T-helper 1 cell treated with Interleukin-12 subunit alpha and Interleukin-12 subunit beta and Interleukin-4 antibody, amounts not matched to agents 30 ng/mL and 1 ng/mL, for 36 hours (primary cell): Measurements from ENCODE around the gene KY. TPM values are rescaled to one million over a fixed set of nuclear protein-coding genes. Genes with fewer than 3 reads are reported as not detected.

ENCODE experiments used
- intact Hi-C: fragments of 100-400 bp; cut with micrococcal nuclease; formaldehyde crosslinking; loops from one replicate; pipeline ENCODE4 v1.15.1; 2024
- total RNA-seq: library from RNA; stranded (reverse); gene quantifications from 2 replicates; pipeline ENCODE4 v1.2.3, GENCODE V29; 2022

The KY gene
- total RNA-seq: not detected in 2 replicates

- intact Hi-C loops: no loop called here
Measured at GRCh38 chr3:134650431-134651346, at the start of gene KY. TSS of gene KY (minus strand) at chr3:134651022. CDS start at chr3:134650960, 62 bp downstream.

- intact Hi-C loops: no loop called here
Measured at GRCh38 chr3:134699721-134700120, 48.9 kb upstream of the KY start.

GRCh38 chr3:134699141-134699711 lies 48.4 kb upstream of the KY start:
- intact Hi-C loops: no loop called here

GRCh38 chr3:134697830-134698689 lies 47.2 kb upstream of the KY start:
- intact Hi-C loops: no loop called here

- intact Hi-C loops: no loop called here
Measured at GRCh38 chr3:134696155-134696554, 45.3 kb upstream of the KY start.

GRCh38 chr3:134694946-134695543 lies 44.2 kb upstream of the KY start:
- intact Hi-C loops: no loop called here

GRCh38 chr3:134694466-134694865 lies 43.6 kb upstream of the KY start:
- intact Hi-C loops: no loop called here

GRCh38 chr3:134693804-134694203 lies 43.0 kb upstream of the KY start:
- intact Hi-C loops: no loop called here

GRCh38 chr3:134693226-134693625 lies 42.4 kb upstream of the KY start:
- intact Hi-C loops: no loop called here

GRCh38 chr3:134690226-134690625 lies 39.4 kb upstream of the KY start:
- intact Hi-C loops: no loop called here

GRCh38 chr3:134687642-134688041 lies 36.8 kb upstream of the KY start:
- intact Hi-C loops: no loop called here

GRCh38 chr3:134685929-134686802 lies 35.3 kb upstream of the KY start:
- intact Hi-C loops: no loop called here

GRCh38 chr3:134682196-134682880 lies 31.5 kb upstream of the KY start:
- intact Hi-C loops: no loop called here

- intact Hi-C loops: no loop called here
Measured at GRCh38 chr3:134681522-134681900, 30.7 kb upstream of the KY start.

- intact Hi-C loops: no loop called here
Measured at GRCh38 chr3:134680796-134681521, 30.1 kb upstream of the KY start.

GRCh38 chr3:134677987-134678308 lies 27.1 kb upstream of the KY start:
- intact Hi-C loops: no loop called here

- intact Hi-C loops: no loop called here
Measured at GRCh38 chr3:134677196-134677986, 26.6 kb upstream of the KY start.

- intact Hi-C loops: no loop called here
Measured at GRCh38 chr3:134675726-134676256, 25.0 kb upstream of the KY start.
